HG03469 (cell line): ENCODE measurements around the gene KIDINS220.
A peak's percentile ranks its signal among the peaks of the same experiment; 100 is the strongest.

Source experiments
- ATAC-seq: cut with Tn5 transposase; IDR thresholded peaks from one replicate; pipeline ENCODE4 v1.9.1; 2021; ENCODE audit warnings: mild to moderate bottlenecking, moderate library complexity, moderate number of reproducible peaks; ENCODE audit not compliant: unreplicated experiment

KIDINS220 gene

DNA sequence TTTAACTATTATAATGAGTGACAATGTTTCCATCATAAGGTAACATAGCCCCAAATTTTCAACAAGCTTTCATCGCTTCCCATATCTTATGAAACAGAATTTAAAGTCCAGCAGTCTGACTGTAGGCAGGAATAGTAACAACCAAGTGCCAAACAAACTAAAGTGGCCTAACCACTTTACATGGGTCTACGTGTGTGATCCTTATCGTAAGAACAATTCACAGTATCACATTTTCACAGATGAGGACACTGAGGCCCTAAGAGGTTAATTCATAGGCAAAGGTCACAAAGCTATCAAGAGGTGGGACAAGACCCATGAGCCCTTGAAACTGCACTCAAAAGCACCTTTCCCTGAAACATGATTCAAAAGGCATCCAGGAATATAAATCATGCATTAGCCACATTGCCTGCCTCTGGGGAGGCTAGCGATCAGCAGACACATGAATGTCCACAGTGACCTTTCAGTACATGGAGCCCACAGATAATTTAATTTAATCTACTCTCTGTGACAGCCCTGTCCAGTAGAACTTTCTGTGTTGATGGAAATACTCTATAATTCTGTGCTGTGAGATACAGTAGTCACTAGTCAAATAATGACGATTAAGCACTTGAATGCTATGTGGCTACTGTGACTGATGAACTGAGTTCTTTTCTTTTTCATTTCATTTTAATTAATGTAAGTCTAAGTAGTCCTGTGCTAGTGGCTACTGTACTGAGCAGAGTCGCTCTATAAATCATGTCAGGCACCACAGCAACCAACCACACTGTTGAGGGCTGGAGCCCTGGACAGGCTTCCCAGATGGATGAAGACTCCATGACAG lies 30.3 kb downstream of the KIDINS220 start:
- no peak for ATAC-seq

DNA sequence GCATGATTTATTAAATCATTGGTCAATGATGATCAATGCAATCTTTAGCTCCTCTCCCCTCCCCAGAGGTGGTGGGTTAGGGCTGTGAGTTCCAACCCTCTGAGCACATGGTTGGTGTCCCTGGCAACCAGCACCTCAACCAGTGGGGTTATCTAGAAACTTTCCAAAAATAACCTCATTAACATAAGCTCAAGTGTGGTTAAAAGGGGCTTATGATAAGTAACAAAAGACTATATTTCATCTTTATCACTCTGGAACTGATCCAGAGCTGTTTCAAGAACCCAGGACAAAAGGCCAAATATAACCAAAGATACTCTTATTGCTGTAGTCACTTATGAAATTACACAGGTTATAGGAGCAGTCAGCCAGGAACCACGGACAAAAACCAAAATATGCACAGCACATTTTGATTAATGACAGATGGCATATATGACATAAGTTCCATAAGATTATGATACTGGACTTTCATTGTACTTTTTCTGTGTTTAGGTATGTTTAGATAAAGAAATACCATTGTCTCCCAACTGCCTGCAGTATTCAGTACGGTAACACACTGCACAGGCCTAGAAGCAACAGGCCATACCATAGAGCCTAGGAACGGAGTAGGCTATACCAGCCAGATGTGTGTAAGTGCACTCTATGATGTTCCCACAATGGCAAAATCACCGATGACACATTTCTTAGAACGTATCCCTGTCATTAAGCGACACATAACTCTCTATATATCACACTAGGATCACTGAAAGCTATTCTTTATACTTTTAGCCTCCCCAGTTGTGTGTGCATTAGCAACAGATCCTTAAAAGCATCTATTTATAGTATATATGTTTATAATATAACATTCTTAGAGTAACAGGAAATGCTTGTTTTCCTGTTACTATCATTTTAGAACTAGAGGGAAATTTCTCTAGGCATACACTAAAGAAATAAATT lies 31.9 kb downstream of the KIDINS220 start:
- ATAC-seq, result no peak

GRCh38 chr2:8803658-8804379 lies 33.6 kb downstream of the KIDINS220 start:
- ATAC-seq, result peak; percentile 98

DNA sequence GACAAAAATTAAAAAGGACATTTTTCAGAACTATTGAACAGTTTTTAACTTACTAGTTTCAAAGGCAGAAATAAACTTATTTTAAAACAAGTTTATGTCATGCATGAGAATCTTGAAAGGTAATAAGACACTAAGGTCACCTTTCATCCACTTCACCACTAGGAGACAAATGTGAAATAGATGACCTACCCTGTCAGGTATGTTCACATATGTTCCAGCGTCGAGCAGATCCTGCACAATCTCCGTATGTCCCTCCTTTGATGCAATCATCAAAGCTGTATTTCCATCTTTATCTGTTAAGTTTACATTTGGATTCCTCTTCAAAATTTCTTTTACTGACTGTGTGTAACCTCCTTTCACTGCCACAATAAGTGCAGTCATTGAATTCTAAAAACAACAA lies 34.7 kb downstream of the KIDINS220 start:
- no peak for ATAC-seq

GRCh38 chr2:8800821-8801220 lies 36.6 kb downstream of the KIDINS220 start:
- ATAC-seq, result no peak

- ATAC-seq, result no peak
Measured at GRCh38 chr2:8800218-8800617, 37.2 kb downstream of the KIDINS220 start.

GRCh38 chr2:8799004-8799403 lies 38.4 kb downstream of the KIDINS220 start:
- no peak for ATAC-seq

- ATAC-seq, result no peak
Measured at GRCh38 chr2:8798393-8798792, 39.0 kb downstream of the KIDINS220 start.

- ATAC-seq, result no peak
Measured at GRCh38 chr2:8797682-8798081, 39.7 kb downstream of the KIDINS220 start.

- ATAC-seq, result peak; percentile 67
Measured at GRCh38 chr2:8796878-8797550, 40.4 kb downstream of the KIDINS220 start.

- no peak for ATAC-seq
Measured at GRCh38 chr2:8796315-8796848, 41.0 kb downstream of the KIDINS220 start.

DNA sequence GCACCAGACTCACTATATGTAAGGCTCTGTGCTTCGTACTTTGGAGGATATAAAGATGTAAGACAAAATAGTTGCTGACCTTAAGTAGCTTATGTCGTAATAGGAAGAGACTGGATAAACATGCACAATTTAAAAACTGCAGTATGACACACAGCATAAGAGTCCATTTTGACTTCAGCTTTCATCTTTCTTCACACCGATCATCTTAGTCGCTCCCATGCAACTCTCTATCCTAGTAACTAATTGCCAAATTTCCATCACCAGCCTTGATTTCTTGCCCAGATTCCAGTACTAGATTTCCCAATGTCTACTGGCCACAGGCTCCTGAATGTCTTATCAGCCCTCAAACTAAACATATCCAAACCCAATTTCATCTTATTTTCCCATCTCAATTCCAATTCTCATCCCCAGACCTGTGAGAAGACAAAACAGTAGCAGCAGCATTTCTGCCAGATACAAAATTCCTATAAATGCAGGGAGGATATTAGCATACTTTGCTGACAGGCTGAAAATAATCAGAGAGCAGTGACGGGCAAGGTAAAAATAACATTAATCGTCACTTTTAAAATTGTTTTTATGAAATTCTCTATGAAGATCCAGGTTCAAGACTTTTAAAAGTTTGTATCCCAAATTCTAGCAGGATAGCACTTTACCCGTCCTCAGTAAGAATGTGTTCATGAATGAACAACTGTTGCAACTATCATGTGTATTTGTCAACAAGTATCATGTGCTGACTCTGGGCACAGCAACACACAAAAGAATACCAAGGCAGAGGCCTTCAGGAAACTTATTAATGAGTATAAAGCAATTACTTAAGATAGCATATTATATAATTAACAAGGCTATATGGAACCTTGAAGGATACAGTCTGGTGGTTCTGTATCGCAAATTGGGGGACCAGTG lies 42.2 kb downstream of the KIDINS220 start:
- no peak for ATAC-seq

DNA sequence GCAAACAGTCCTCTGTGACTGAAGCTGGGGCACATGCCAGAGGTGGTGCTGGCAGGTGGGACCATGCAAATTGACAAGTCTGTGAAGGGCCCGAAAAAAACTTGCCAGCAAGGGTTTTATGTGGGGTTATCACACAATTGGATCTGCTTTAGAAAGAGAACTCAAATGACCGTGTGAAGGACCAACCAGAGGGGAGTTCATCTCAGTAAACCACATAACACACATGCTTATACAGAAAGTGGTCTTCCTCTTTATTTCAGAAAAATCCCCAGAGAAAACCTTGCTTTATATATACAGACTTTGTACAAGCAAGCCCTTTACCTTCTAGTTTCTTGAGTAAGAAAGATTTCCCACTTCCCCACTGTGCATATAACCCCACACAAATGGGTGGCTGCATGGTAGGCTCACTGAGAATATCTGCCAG lies 46.7 kb downstream of the KIDINS220 start:
- no peak for ATAC-seq

- no peak for ATAC-seq
Measured at GRCh38 chr2:8786463-8786862, 51.0 kb downstream of the KIDINS220 start.

DNA sequence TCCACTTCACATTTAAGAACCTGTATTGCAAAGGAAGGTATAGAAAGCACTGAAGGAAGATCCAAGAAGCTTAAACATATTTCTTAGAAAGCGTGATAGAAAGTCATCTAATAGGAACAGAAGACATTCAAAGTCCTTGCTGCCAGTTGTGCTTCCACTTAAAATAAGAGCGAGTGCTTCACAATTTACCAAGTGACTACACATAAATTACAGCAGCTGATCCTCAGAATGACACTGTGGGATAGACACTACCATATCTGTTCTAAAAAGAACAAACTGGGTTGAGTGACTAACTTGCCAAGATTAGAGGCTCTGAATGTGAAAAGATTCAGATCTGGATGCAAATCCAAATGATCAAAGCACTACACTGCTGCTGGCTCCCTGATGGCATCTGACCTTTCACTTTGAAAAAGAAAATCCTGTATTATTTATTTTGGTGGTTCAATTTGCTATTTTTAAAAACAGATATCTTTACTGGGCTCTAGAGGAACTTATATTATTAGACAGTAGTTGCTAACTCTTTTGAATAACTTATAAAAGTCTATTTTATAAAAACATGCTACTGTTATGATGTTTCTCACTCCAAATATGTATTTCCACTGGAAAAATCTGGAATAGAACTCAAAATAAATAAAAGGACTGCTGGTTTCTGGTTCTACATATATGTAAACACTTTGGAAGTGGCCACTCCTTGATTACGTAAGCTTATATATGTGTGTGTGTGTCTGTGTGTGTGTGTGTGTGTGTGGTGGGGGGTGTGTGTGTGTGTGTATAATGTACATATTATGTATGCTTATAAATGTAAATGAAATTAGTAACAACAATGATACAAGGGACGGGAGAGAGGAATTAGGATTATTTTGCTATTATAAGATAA lies 57.4 kb downstream of the KIDINS220 start:
- ATAC-seq, result no peak

DNA sequence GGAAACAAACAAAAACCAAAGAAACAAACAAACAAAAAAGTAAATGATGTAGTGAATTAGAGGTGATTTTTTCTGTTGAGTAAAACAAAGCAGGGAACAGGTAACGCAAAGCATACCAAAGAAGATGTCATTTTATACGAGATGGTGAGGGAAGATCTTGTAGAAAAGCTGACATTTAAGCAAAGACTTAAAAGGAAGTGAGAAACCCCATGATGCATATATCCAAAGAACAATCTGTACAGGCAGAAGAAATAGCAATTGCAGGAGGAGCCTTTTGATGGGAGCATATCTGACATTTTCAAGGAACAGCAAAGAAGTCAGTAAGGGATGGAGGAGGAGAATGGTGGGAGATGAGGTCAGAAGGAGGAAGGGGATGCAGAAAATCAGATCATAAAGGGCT lies 63.0 kb downstream of the KIDINS220 start:
- no peak for ATAC-seq

DNA sequence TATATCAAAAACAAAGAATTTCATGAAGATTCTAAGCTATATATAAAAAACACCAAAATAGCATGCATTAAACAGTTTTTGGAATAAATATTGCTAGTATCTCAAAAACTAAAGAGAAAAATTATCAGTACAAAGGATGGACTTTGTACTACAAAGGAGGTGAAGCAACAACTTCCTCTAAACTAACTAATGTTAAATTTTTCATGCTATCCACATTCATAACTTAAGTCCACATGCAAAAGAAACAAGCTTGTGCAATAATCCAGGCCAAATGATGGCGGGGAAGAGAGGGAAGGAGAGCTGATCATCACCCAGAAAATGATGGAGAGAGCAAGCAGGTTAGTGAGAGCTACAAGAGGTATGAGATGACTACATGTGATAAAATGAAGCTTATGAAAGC lies 70.1 kb downstream of the KIDINS220 start:
- ATAC-seq, result no peak

GRCh38 chr2:8761529-8762164 lies 75.8 kb downstream of the KIDINS220 start:
- no peak for ATAC-seq
